Skin epidermis (tissue), 12 donors: ENCODE measurements around the gene ADGRV1.
"Not testable (repeated sequence)": the region's sequence is repeated elsewhere in the genome, so short reads cannot be mapped to it uniquely, and the experiment has no call there.

Experiments used
- H3K27ac ChIP-seq, 21 experiments: fragments of 200-600 bp; sonication (generic) in 11 of 21; one replicate each; pipeline ENCODE4 v1.5.0; 2020; ENCODE audit warnings: mild to moderate bottlenecking in 3 of 21, inconsistent platforms in 2 of 21, moderate library complexity in 2 of 21
- H3K4me3 ChIP-seq, 7 experiments: fragments of 200-600 bp; sonication (generic) in 2 of 7; one replicate each; pipeline ENCODE4 v1.5.0; 2020; ENCODE audit warnings: inconsistent platforms in 2 of 7, mild to moderate bottlenecking in 2 of 7, moderate library complexity in 1 of 7

Gene ADGRV1

DNA sequence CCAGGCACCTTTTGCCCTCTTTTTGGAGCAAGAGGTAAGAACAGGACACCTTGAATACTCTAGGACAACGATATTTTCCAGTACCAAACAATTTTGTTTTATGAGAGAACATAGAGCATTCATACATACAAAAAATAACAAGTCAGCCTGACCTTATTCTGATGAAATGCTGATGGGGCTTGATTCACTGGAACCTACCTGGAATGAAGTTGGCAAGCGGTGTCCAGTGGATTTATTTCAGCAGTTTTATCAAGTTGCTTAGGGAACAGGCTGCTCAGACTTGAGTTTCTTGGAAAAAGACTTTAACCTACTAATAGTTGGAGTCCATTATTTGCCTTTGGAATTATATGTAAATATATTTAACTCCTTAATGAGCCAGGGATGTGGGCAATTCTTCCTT is 502.5 kb downstream of the ADGRV1 start:
- no peak overlapping the region for H3K27ac ChIP-seq
- no peak overlapping the region for H3K4me3 ChIP-seq

DNA sequence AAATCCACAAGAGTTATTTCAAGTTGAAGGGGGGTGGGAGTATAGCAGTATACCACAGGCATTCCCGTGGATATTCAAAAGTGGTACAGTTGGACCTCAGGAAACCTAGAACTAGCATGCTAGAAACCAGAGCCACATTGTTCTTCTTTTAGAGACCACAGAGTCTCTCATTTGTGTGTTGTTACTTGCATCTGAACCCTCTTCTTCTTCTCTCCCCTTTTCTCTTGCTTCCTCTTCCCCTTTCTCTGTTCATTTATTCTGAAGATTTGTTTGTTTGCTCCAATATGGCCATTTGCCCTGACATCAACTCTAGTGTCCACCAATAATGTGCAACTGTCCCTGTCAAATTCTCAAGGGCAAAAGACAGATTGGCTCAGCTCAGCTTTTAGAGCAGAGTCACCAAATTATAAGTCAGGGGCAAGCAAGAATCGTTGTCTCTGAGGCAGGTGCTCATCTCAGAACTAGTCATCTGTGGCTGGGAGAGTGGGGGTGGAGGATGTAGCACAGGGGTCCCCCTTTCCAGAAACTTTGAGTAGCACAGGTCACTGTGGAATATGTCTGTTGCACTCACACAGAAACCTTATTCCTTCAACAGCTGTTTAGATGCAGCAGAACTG is 503.5 kb downstream of the ADGRV1 start:
- H3K27ac ChIP-seq, result no peak overlapping the region
- H3K4me3 ChIP-seq, result no peak overlapping the region

DNA sequence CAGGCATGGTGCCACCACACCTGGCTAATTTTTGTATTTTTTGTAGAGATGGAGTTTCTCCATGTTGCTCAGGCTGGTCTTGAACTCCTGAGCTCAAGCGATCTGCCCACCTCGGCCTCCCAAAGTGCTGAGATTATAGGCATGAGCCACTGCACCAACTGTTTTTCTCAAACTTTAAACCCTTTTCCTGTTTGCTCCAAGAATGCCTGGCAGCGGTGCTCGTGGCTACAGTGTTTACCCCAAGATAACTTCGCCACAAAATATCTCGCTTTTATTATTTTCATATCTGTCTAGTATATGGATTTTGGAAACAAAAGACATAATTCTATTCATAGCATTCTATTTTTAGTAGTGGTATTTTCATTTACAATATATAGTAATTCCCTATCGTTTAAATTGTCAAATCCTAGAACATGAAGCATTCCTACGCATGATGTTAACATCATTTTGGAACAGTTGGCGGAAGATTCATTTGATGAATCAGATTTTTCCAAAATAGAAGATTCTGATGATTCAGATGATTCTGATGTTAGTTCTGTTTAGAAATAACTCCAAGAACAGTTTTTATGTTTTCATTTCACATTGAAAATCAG is 504.6 kb downstream of the ADGRV1 start:
- H3K27ac ChIP-seq, result peak overlapping the region in 6 of 21 experiments; percentile 13 to 70 (median 38)

DNA sequence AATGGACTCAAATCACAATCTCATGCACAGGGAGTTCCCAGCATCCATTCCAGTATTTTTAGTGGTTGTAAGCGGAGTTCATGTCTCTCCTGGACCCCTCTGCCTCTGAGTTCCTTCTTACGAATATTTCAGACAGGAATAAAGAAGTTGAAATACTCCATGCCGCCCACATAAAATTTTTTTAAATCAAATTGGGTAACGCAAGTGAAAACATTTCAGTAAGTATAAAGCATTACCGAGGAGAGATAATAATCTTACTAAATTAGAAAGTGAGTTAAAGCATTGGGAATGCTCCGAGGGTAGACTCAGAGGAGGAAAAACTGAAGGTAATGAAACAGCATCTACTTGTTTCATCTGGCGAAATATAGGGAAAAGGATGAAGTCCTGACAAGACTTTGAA is 506.9 kb downstream of the ADGRV1 start:
- H3K27ac ChIP-seq, result no peak overlapping the region
- H3K4me3 ChIP-seq, result no peak overlapping the region

More for the DNA sequence above, 504.6 kb downstream of the ADGRV1 start:
- not testable (repeated sequence) for H3K4me3 ChIP-seq

DNA sequence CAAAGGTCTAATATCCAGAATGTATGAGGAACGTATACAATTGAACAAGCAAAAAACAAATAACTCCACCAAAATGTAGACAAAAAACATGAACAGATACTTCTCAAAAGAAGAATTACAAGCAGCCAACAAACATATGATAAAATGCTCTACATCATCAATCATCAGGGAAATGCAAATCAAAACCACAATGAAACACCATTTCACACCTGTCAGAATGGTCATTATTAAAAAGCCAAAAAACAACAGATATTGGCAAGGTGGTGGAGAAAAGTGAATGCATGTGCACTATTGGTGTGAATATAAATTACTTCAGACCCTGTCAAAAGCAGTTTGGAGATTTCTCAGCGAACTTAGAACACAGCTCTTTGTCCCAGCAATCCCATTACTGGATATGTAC is 510.8 kb downstream of the ADGRV1 start:
- Histone ChIP-seq H3K27ac (no peak overlapping the region), H3K4me3 (no peak overlapping the region)

DNA sequence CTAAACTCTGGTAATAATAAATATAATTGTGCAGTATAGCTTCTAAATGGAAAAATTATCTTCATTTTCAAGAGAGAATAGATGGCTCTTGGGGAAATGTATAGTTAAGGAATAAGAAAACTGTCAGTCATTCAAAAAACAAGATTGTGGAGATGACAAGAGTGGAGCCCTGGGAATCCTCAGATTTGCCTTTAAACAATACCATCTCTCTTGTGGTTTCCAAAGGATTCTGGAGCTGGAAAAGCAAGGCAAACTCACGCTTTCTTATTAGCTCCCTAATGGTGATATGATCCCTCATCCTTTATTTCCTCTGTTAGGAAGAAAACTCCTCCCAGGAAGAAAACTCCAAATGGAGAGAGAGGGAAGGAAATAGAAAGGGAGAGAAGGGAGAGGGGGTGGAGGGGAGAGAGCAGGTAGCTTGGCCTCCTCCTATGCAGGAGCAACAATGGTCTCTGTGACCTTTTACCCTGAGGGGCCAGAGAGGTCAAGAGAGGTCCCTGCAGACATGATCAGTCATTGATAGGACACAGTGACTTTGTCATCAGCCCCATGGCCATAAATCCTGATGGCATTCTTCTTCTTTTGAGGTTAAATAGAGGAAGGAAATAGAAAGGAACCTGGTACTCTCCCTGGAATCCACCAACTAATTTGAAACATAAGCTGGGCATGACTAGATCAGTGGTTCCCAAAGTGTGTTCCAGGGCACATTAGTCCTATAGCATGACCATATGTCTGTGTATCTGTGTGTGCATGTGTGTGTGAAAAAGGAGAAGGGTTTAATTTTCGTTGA is 512.4 kb downstream of the ADGRV1 start:
- Histone ChIP-seq H3K27ac (no peak overlapping the region), H3K4me3 (no peak overlapping the region)

DNA sequence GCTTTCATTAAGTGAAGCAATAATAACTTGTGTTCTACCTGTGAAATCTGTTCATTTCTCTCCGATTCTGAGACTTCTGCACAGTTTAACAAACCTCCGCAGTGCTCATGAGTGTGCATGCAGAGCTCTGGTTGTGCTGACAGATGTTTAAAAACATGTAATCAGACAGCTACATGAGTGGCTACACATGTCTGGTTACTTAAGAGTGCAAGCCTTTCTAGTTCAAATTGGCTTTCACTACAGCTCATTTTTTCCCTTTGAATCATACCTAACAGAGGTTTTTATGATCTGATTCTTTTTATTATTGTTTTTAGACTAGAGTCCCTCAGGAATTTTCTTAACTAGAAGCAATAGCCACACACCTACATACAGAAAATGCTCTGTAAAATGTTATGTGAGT is 514.3 kb downstream of the ADGRV1 start:
- H3K4me3 ChIP-seq, result no peak overlapping the region
- H3K27ac ChIP-seq, result peak overlapping the region in 2 of 21 experiments; percentile 30 to 37

DNA sequence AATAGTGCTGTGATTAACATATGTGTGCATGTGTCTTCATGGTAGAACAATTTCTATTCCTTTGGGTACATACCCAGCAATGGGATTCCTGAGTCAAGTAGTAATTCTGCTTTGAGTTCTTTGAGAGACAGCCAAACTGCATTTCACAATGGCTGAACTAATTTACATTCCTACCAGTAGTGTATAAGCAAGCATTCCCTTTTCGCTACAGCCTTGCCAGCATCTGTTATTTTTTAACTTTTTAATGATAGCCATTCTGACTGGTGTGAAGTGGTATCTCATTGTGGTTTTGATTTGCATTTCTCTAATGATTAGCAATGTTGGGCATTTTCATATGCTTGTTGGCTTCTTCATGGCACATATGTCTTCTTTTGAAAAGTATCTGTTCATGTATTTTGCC is 516.0 kb downstream of the ADGRV1 start:
- Histone ChIP-seq H3K27ac (no peak overlapping the region), H3K4me3 (no peak overlapping the region)

DNA sequence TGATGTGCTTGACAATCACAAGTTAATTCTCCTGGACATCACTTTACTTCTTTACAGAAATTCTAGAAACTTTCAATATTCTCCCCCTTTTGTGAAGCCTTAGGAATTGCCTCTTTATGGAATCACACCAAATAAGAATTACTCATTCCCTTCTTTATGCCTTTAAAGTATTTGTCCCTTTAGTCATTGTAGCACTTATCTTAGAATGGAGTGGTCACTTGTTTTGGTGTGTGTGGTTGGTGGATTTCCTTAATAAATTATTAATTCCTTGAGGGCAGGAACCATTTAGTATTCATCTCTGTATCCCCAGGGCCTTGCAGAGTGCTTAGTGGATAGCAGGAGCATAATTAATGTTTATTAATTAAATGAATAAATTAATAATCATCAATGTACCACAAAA is 517.5 kb downstream of the ADGRV1 start:
- no peak overlapping the region for H3K27ac ChIP-seq
- no peak overlapping the region for H3K4me3 ChIP-seq

DNA sequence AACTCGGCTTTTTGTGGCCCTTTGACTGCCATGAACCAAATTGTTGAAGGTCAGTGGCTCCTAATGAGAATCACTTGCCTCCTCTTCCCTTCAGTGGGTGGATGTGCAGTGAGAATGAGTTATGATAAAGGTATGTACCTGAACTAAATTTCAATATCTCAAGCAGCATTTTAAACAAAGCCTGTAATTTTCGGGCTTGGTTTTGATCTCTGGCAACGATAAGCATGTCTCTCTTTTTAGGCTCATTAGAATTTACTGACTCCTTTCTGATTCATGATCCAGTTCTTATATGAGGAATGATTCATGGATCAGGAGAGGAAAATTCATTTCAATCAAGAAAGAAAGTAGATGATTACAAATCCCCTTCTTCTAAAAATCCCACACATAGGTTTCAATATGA is 519.0 kb downstream of the ADGRV1 start:
- no peak overlapping the region for H3K27ac ChIP-seq
- H3K4me3 ChIP-seq, result no peak overlapping the region

DNA sequence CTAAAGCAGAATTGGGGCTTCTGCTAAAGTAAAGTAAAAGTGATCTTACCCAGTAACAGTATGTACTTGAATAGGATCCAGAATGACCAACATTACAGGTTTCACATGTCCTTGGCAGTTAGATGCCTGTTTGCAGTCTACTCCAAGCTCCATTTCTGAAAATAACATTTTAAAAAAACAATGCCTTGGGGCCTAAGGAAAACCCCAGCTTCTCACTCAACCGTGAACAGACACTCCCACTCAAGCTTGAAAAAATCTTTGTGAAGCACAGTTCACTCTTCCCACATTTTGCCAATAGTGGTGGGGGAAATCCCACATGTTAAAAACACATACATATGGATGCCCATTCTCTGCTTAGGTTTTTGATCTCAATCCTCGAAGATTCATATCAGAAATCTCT is 520.4 kb downstream of the ADGRV1 start:
- Histone ChIP-seq H3K4me3 (no peak overlapping the region), H3K27ac (peak overlapping the region in 3 of 21 experiments; percentile 34 to 43 (median 37))

DNA sequence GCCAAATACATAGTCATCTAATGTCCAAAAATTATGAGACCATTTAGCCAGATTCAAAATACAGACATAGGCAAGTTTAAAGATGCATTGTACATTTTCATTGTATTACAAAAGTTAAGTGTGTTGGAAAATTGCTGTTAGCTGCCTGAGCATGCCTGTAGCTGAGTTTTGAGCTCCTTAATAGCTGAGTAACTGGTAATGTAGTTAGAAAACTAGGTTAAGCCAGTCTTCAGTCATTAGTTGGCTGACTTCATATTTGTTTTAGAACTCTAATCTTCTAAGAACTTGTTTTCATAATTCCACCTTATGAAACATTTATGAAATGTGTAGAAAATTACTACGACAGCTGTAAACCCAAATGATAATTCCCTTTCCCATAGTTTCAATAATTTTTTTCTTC is 531.2 kb downstream of the ADGRV1 start:
- no peak overlapping the region for H3K27ac ChIP-seq
- H3K4me3 ChIP-seq, result no peak overlapping the region

DNA sequence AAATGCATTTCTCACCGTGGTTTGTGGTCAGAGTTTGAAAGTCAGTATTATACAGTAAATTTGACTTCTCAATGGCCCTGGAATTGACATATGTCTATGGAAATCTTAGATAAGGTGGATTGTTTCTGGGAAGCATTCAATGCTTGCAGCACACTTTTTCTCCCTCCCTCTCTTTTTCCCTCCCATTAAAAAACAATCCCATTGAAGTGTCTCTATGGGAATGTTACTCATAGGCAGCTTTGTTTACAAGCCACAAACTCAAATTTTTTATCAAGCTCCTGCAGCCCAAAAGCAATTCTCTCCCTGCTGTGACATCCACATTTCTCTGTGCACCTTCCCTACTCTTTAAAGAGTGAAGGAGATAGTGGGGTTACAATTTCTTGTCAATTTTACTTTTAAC is 532.4 kb downstream of the ADGRV1 start:
- Histone ChIP-seq H3K27ac (no peak overlapping the region), H3K4me3 (no peak overlapping the region)

DNA sequence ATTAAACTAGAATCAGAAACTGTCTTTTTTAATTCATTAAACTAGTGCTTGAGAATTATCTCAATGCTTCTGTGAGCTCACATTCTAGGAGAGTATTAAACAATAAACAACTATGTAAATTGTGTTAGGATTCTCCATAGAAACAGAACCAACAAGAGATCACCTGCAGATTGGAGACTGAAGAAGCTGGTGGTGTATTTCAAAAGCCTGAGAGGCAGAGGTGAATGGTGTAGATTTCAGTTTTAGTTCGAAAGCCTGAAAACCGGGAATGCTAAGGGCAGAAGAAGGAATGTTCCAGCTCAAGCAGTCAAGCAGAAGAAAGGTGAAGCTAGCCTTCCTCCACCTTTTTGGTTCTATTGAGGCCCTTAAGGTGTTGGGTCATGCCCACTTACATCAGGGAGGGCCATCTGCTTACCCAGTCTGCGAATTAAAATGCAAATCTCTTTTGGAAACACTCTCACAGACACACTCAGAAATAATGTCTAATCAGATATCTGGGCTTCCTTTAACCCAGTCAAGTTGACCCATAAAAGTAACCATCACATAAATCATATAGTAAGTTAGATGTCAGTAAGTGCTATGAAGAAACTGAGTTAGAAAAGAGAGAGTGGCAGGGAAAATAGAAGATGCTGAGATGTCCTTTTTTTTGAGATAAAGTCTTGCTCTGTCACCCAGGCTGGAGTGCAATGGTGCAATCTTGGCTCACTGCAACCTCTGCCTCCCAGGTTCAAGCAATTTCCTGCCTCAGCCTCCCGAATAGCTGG is 533.1 kb downstream of the ADGRV1 start:
- H3K4me3 ChIP-seq, result no peak overlapping the region
- H3K27ac ChIP-seq, result no peak overlapping the region

DNA sequence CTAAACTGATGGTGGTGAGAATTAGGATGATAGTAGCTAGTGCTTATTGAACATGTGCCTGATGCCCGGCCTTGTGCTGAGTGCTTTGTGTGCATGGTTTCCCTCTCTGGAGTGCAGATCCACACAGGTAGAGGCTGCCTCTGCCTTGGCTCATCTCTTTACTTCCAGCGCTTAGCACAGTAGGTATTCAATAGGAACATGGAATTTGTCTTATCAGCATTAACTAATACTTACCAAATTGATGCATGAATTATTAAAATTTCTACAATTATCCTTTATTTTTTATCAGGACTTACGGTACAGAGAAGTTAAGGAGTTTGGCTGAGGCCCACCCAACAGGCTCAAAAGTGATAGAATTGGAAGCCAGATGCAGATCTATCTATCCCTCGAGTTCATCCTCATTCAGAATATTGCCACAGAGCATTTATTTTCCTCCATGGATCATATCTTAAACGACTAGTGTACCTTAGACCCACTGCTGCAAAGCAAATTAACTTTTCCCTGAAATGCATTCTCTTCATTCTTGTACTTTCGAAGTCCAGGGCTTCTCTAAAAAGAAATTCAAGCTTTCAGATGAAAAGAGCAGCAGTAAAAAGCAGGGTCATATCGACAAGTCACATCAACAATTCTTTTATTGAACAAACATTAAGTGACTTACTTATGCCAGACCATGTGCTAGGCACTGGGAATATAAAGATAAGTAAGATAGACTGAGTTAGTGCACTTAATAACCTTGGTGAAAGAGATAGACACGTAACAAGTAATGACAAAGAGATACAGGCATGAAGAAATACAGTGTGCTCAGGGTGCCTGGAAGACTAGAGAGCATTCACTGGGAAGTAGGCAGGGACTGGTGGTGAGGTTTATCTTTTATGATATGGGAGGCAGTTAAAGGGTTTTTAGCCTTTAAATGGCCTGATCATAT is 534.5 kb downstream of the ADGRV1 start:
- no peak overlapping the region for H3K4me3 ChIP-seq
- H3K27ac ChIP-seq, result no peak overlapping the region

DNA sequence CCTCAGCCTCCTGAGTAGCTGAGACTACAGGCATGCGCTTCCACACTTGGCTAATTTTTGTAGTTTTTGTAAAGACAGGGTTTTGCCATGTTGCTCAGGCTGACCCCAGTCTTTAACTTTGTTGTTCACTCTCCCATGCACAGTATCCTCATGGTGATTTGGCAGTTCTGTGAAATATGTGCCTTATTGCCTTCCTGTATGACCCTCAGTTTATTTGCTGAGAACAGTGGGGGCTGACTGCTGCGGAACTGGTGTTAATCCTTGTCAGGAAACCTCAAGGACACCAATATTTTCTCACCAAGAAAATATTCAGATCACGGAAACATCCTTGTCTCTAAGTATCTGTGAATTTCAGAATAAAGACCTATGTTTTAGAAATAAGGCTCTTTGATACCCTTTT is 536.7 kb downstream of the ADGRV1 start:
- Histone ChIP-seq H3K27ac (no peak overlapping the region), H3K4me3 (no peak overlapping the region)

DNA sequence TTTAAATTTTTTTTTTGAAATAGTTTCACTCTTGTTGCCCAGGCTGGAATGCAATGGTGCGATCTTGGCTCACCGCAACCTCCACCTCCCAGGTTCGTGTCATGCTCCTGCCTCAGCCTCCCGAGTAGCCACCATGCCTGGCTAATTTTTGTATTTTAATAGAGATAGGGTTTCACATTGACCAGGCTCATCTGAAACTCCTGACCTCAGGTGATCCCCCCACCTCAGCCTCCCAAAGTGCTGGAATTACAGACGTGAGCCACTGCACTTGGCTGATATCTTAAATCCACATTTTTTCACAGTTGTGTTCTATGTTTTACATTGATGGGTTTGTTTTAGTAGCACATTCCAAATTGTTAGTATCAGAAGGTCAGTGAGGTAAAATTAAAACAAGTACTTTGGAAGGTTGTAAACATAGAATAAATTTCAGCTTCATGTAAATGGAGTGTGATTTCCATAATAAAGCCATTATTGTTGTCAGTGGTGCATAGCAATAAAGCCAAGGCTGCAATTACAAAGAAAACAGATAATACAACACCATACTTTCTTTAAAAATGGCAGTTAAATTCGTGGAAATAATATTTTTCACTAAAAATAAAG is 537.3 kb downstream of the ADGRV1 start:
- Histone ChIP-seq H3K27ac (no peak overlapping the region), H3K4me3 (no peak overlapping the region)

DNA sequence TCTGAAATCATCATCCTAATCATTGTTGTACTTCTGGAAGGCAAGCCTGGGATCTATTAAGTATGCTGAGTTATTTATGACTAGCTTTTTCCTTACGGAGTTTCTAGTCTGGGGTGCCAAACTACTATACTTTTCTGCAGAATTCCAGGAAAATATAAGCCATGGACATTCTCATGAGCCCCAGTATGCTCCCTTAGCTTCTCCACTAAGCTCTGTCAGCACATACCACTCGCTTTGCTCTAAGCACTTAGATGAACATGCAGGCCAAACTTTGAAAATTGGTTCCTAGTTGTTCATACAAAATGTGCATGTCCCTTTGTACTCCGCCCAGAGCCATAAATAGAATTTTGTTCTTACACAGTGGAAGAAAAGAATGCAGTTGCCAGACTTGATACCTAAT is 539.9 kb downstream of the ADGRV1 start:
- H3K27ac ChIP-seq, result peak overlapping the region in 6 of 21 experiments; percentile 4 to 61 (median 31)

More for the DNA sequence above, 539.9 kb downstream of the ADGRV1 start:
- no peak overlapping the region for H3K4me3 ChIP-seq
